GM12801 (cell line): ENCODE data around the gene POMP.

Experiments
- TF ChIP-seq, protein P1 (sequence below): IDR thresholded peaks from one replicate; pipeline ENCODE4 v1.5.1; 2011; ENCODE audit warnings: control low read depth; ENCODE audit not compliant: insufficient read length; ENCODE audit errors: extremely low read depth

POMP gene

DNA sequence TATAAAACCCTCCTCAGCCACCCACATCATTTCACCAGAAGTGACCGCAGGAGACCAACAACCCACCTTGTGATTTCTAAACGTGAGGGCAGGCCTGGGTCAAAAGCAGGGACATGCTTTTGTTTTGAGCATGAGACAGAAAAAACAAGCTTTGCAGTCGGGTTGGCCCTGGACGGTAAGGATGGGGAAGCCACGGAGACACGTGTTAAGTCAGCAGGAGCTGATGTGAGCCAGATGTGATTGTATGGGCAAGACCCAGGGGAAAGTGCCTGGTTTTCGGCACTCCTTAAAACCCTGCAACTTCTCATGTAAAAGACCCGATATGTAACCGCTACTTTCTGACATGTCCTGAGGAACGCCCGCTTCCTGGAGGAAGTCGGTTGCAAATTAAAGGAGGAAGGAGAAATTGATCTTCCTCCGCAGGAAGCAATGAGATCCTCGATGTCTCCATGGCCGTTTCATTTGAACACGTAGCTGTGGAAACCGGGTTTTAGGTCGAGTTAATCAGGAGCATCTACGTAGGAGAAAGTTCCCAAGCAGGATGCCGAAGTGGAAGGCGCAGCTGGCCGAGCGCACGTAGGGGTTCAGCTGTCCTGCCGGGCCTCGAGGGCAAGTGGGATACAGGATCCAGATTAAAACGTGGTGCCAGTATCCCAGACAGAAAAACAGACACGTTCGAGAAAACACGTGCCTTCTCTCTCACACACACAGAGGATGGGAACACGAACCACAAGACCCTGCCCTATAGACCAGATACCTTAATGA lies 40.5 kb upstream of the POMP start:
- TF ChIP-seq, protein P1, sequence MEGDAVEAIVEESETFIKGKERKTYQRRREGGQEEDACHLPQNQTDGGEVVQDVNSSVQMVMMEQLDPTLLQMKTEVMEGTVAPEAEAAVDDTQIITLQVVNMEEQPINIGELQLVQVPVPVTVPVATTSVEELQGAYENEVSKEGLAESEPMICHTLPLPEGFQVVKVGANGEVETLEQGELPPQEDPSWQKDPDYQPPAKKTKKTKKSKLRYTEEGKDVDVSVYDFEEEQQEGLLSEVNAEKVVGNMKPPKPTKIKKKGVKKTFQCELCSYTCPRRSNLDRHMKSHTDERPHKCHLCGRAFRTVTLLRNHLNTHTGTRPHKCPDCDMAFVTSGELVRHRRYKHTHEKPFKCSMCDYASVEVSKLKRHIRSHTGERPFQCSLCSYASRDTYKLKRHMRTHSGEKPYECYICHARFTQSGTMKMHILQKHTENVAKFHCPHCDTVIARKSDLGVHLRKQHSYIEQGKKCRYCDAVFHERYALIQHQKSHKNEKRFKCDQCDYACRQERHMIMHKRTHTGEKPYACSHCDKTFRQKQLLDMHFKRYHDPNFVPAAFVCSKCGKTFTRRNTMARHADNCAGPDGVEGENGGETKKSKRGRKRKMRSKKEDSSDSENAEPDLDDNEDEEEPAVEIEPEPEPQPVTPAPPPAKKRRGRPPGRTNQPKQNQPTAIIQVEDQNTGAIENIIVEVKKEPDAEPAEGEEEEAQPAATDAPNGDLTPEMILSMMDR, result no peak

DNA sequence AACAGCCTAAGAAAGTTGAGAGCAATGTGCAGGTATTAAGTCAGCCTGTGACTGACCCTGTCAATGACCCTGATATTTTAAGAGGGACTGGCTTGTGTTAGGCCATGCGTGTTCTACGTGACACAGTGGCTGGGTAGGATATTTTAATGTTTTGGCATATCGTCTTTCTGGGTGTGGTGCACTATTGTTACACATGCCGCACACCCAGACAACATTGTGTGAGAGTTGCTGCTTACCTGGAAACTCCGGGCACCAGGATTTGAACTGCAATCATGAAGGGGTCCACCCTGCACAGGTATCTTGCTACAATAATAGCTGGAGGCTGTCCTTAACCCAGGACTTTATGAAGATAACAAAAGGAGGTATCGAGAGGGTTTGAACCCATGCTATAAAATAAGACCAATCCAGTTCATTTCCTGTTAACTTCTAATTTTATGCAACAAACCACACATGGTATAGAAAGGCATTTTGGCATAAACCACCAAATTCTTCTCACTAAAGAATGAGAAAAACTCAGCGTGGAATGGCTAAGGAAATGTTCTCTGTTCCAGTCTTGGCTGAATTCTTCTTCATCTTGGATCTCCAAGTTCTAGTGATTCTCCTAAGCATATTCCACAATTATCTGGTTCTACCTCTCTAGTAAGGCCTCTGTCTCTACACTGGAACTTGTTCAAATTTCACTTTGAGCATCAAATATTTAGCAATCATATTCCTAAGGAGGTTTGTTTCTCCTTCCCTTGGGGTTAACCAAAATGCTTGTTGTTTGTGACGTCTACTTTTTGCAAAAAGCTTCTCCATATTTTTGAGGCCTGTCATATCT lies 38.7 kb upstream of the POMP start:
- TF ChIP-seq, protein P1, result no peak

DNA sequence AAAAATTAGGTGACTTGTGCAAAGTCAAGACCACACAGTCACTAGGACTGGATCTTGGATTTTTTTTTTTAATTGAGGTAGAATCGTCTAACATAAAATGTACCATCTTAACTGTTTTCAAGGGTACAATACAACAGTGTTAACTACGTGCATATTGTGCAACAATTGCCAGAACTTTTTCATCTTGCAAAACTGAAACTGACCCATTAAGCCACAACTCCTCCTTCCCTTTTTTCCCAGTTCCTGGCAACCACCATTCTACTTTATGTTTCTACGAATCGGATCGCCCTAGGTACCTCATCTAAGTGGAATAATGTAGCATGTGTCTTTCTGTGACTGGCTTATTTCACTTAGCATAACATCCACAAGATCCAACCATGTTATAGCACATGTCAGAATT lies 37.5 kb upstream of the POMP start:
- TF ChIP-seq, protein P1, result no peak

DNA sequence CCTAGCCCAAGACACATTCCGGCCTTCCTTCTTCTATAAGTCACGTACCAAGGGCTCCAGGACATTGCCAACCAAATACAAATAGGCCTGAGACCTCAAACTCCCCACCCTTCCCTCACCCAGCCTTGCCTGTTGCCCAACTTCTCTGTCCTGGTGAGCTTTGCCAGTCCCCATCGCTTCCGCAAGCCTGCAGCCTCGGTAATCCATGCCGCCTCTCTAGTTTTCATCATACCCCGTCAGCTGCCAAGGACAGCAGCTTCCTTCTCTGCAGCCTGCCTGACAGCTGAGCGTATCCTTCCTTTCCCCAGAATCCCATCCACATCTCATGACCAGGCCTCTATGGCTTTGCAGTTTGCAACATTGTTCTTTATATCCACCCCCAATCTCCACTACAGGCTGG lies 36.6 kb upstream of the POMP start:
- TF ChIP-seq, protein P1, result no peak

DNA sequence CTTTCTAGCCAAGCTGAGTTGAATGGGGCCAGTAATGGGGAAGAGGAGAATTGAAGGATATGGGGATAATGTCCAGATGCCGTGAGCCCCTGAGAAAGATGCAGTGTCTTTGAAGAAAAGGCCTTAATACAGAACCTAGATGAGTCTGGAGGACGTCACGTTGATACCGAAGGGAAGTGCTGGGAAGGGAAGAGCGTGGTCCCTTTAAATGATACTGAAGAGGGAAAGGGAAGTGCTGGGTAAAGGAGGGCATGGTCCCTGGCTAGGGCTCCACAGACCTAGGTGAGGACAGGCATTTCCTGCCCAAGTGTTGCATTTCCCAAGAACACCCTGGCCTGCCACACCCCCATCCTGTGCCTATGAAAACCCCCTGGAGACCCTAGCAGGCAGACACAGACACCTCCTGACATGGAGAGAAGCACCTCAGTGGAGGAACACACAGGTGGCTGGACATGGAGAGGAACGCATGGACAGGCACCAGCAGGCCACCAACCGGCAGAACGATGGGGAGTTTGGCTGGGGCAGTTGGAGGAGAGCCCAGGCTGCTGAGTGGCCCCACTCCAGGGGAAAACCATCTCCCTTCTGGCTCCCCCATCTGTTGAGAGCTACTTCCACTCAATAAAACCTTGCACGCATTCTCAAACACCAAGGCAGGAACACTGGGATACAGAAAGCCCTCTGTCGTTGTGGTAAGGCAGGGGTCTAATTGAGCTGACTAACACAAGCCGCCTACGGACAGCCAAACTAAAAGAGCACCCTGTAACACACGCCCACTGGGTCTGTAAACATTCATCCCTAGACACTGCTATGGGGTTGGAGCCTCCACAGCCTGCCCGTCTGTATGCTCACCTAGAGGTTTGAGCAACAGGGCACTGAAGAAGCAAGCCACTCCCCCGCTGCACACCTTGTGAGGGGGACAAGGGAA lies 34.9 kb upstream of the POMP start:
- TF ChIP-seq, protein P1, result no peak

DNA sequence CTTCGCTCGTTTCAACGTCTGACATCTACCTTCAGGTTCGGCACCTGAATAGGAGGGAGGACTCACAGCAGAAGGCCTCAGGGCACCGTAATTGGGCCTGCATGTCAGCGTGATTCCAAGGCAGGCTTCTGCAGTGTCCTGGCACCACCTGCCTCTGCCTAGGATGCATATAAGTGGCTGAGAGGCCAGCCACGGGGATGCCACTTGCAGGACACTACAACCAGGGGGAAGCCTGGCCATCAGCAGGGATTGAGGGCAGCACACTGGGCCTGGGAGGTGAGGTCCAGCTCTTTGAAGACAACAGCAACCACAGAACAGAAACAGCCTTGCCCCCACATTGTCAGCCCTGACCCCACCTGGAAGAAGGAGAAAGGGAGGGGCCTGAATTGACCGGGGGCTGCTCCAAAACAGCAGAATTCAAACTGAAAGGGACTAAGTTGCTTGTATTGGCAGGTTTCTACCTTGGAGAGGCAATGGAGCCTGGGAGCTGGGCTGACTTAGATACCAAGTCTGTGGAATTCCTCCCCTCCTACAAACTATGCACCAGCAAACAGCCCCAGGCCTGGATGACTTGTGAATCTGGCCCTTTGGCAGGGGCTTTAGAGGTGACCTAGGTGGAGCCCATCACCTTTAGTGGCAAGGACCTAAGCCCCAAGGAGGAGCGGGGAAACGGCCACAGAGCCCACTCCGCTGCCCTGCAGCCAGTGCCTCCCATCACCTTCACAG lies 34.1 kb upstream of the POMP start:
- TF ChIP-seq, protein P1, result no peak
